HEK293 (cell line): ENCODE results near the gene ERAP2.
A peak's percentile ranks its signal among the peaks of the same experiment; 100 is the strongest.

Experiments used
- AEBP2 ChIP-seq: fragments of 450-650 bp; formaldehyde crosslinking; IDR thresholded peaks from 2 replicates; pipeline ENCODE4 v1.5.1; 2016; ENCODE audit warnings: missing biosample characterization, missing genetic modification characterization, borderline replicate concordance
- KLF10 ChIP-seq: fragments of 450-650 bp; IDR thresholded peaks from 2 replicates; pipeline ENCODE4 v1.5.1; 2018; ENCODE audit warnings: missing biosample characterization, mild to moderate bottlenecking, missing genetic modification characterization
- KLF17 ChIP-seq: fragments of 450-650 bp; formaldehyde crosslinking; IDR thresholded peaks from 2 replicates; pipeline ENCODE4 v1.5.1; 2016; ENCODE audit warnings: missing biosample characterization, missing genetic modification characterization
- MEIS1 ChIP-seq: sonication (generic); formaldehyde crosslinking; IDR thresholded peaks from 2 replicates; pipeline ENCODE4 v1.8.1; 2022; ENCODE audit warnings: missing genetic modification reagents, mild to moderate bottlenecking, borderline replicate concordance
- PATZ1 ChIP-seq: fragments of 450-650 bp; formaldehyde crosslinking; IDR thresholded peaks from 2 replicates; pipeline ENCODE4 v1.5.1; 2016; ENCODE audit warnings: missing biosample characterization, missing genetic modification characterization
- PRDM4 ChIP-seq: fragments of 450-650 bp; formaldehyde crosslinking; IDR thresholded peaks from 2 replicates; pipeline ENCODE4 v1.5.1; 2017; ENCODE audit warnings: missing biosample characterization, missing genetic modification characterization
- ZBTB6 ChIP-seq: fragments of 450-650 bp; formaldehyde crosslinking; IDR thresholded peaks from 2 replicates; pipeline ENCODE4 v1.5.1; 2017; ENCODE audit warnings: missing biosample characterization, missing genetic modification characterization
- ZFP3 ChIP-seq: fragments of 450-650 bp; formaldehyde crosslinking; IDR thresholded peaks from 2 replicates; pipeline ENCODE4 v1.5.1; 2016; ENCODE audit warnings: low read depth, missing biosample characterization, missing genetic modification characterization
- ZFP37 ChIP-seq: fragments of 450-650 bp; formaldehyde crosslinking; IDR thresholded peaks from 2 replicates; pipeline ENCODE4 v1.5.1; 2016; ENCODE audit warnings: missing biosample characterization, missing genetic modification characterization
- ZNF138 ChIP-seq: fragments of 450-650 bp; formaldehyde crosslinking; IDR thresholded peaks from 2 replicates; pipeline ENCODE4 v1.5.1; 2016; ENCODE audit warnings: missing biosample characterization, missing genetic modification characterization, borderline replicate concordance
- ZNF18 ChIP-seq: fragments of 450-650 bp; formaldehyde crosslinking; IDR thresholded peaks from 2 replicates; pipeline ENCODE4 v1.5.1; 2016; ENCODE audit warnings: missing biosample characterization, missing genetic modification characterization
- ZNF184 ChIP-seq: fragments of 450-650 bp; IDR thresholded peaks from 2 replicates; pipeline ENCODE4 v1.5.1; 2018; ENCODE audit warnings: missing biosample characterization, mild to moderate bottlenecking, missing genetic modification characterization
- ZNF24 ChIP-seq: fragments of 450-650 bp; formaldehyde crosslinking; IDR thresholded peaks from 2 replicates; pipeline ENCODE4 v1.5.1; 2016; ENCODE audit warnings: missing biosample characterization, missing genetic modification characterization
- ZNF266 ChIP-seq: fragments of 450-650 bp; formaldehyde crosslinking; IDR thresholded peaks from 2 replicates; pipeline ENCODE4 v1.5.1; 2016; ENCODE audit warnings: missing biosample characterization, missing genetic modification characterization, low read depth
- ZNF623 ChIP-seq: fragments of 450-650 bp; formaldehyde crosslinking; IDR thresholded peaks from 2 replicates; pipeline ENCODE4 v1.5.1; 2016; ENCODE audit warnings: missing biosample characterization, missing genetic modification characterization
- ZNF670 ChIP-seq: fragments of 450-650 bp; formaldehyde crosslinking; IDR thresholded peaks from 2 replicates; pipeline ENCODE4 v1.5.1; 2016; ENCODE audit warnings: missing biosample characterization, missing genetic modification characterization, low read depth
- ZNF704 ChIP-seq: fragments of 450-650 bp; formaldehyde crosslinking; IDR thresholded peaks from 2 replicates; pipeline ENCODE4 v1.5.1; 2016; ENCODE audit warnings: missing biosample characterization, missing genetic modification characterization
- ZNF768 ChIP-seq: fragments of 450-650 bp; formaldehyde crosslinking; IDR thresholded peaks from 2 replicates; pipeline ENCODE4 v1.5.1; 2018; ENCODE audit warnings: missing biosample characterization, mild to moderate bottlenecking, missing genetic modification characterization
- ZNF785 ChIP-seq: fragments of 450-650 bp; formaldehyde crosslinking; IDR thresholded peaks from 2 replicates; pipeline ENCODE4 v1.5.1; 2016; ENCODE audit warnings: missing biosample characterization, missing genetic modification characterization

The ERAP2 gene

GRCh38 chr5:96934708-96935558 is 58.6 kb downstream of the ERAP2 start (continued):
- TF ChIP-seq ZBTB6 (tag by site-specific recombination) (peak; percentile 66; the same call in 1 of the 2 replicates), ZNF704 (tag by site-specific recombination) (no peak), ZFP37 (peak; percentile 99), ZNF785 (tag by site-specific recombination) (no peak), ZNF768 (tag by site-specific recombination) (0 out of 2 replicates have a peak, but pooled peaks have one; percentile 43), ZNF670 (tag by site-specific recombination) (no peak), KLF10 (tag by site-specific recombination) (peak; percentile 95), PATZ1 (tag by site-specific recombination) (peak; percentile 100), ZNF266 (tag by site-specific recombination) (no peak), ZFP3 (tag by site-specific recombination) (no peak), ZNF24 (peak; percentile 94), ZNF138 (tag by site-specific recombination) (no peak), ZNF623 (tag by site-specific recombination) (no peak), KLF17 (tag by site-specific recombination) (peak; percentile 80), AEBP2 (tag by site-specific recombination) (no peak), MEIS1 (CRISPR knock-in tag) (no peak), ZNF184 (tag by site-specific recombination) (peak; percentile 86), ZNF18 (tag by site-specific recombination) (0 out of 2 replicates have a peak, but pooled peaks have one; percentile 38), PRDM4 (tag by site-specific recombination) (peak; percentile 79)
